HG03457 (cell line): ENCODE measurements around the gene WASHC2C.
"Not testable (repeated sequence)": the region's sequence is repeated elsewhere in the genome, so short reads cannot be mapped to it uniquely, and the experiment has no call there.

Source experiments
- ATAC-seq: cut with Tn5 transposase; IDR thresholded peaks from one replicate; pipeline ENCODE4 v1.9.1; 2021; ENCODE audit warnings: moderate number of reproducible peaks; ENCODE audit not compliant: unreplicated experiment

Gene WASHC2C

GRCh38 chr10:45757661-45758396 is 30.8 kb downstream of the WASHC2C start:
- ATAC-seq = not testable (repeated sequence)

DNA sequence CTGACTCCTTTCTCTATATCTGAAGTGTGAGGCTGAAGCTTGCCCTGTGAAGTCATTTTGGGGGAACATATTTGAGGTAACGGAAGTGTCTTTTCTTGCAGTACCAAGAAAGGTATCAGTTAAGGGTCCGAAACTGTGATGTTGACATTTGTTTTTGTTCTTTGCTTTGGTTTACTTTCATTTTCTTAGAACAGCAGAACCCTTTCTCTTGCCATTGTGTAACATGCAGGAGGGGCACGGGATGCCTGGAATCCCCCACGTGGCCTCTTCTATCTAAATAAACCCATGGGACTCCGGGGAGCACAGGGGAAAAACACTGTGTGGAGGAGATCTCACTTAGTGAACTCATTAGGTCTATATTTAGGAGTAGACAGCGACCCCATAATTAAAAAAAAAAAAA is 34.6 kb downstream of the WASHC2C start:
- not testable (repeated sequence) for ATAC-seq

DNA sequence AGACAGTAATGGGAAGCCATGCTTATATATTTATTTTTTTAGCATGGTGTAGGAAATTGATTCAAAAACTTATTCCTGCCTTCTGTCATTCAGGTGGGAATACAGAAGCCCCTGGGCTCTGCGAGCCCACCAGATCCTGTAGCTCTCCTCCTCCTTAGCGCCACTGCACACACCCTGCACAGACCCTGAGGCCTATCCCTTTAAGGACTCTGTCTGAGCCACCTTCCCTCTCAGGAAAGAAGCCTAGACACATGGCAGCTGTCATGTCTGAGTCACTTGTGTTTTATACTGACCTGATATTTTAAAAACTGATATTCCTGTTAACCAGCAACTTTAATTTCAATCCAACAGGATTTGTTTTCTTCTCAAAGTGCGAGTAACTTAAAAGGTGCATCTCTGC is 36.0 kb downstream of the WASHC2C start:
- ATAC-seq = not testable (repeated sequence)

DNA sequence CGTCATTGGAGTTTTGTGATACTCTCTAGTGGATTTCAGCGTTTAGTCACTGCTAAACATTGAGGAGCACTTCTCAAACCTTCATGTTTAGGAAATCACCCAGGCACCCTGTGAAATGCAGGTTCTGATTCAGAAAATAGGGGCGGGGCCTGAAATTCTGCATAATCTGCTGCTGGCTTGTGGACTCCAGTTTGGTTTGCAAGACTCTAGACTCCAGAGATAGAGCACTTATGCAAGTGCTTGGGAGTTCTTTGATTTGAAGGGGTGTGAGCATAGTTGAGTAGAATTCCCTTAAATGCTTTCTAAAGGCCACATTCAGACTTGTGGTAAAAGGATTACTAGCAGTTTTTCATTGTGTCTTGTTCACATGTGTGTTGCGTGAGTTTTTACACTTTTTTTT is 41.3 kb downstream of the WASHC2C start:
- not testable (repeated sequence) for ATAC-seq

- not testable (repeated sequence) for ATAC-seq
Observed at GRCh38 chr10:45771757-45772461, 44.8 kb downstream of the WASHC2C start.

DNA sequence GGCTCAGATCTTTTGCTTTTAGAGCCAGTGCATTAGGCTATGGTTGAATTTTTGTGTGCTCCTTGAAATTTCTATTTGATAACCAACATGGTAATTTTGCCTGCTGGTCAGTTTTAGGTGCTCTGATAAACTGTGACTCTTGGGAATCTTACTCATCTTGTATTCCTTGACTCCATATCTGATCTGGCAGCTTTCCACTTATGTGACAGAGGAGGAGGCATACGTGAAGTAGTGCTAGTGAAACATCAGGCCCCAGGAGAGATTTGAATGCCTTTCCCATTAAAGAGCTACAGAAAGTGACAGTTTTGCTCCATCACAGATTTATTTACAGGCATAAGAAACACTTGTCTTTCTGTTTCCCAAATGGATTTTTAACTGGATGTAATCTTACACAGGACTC is 59.2 kb downstream of the WASHC2C start:
- not testable (repeated sequence) for ATAC-seq

DNA sequence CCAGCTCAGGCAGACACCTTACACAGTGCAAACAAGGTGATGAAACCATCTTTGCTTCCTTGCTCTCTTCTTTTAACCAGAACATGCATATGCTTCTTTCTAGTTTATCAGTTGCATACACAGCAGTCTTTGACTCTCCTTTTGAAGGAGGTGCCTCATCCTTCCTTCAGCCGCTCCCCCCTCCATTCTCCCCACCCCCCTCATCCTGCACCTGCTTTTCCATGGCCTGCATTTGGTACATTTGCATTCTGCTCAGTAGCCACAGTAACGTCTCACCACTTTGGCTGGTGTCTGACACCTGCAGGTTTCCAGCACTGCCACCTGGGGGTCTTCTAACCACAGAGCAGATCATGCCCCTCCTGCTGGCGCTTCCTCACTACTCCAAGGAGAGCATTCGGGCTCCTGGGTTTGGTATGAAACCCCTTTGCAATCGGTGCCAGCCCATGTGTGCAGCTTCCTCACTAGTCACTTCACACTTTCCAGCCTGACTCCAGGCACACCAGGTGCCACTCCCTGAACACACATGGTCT is 60.2 kb downstream of the WASHC2C start:
- ATAC-seq = not testable (repeated sequence)

- ATAC-seq = not testable (repeated sequence)
Observed at GRCh38 chr10:45789991-45790390, 62.9 kb downstream of the WASHC2C start.

GRCh38 chr10:45790694-45791426 is 63.8 kb downstream of the WASHC2C start:
- not testable (repeated sequence) for ATAC-seq

- not testable (repeated sequence) for ATAC-seq
Observed at GRCh38 chr10:45794761-45795160, 67.7 kb downstream of the WASHC2C start.

GRCh38 chr10:45803060-45804010 is 76.3 kb downstream of the WASHC2C start:
- not testable (repeated sequence) for ATAC-seq

- ATAC-seq = not testable (repeated sequence)
Observed at GRCh38 chr10:45804996-45805395, 77.9 kb downstream of the WASHC2C start.

GRCh38 chr10:45809837-45810236 is 82.8 kb downstream of the WASHC2C start:
- no peak for ATAC-seq

GRCh38 chr10:45811075-45811474 is 84.0 kb downstream of the WASHC2C start:
- ATAC-seq = no peak

GRCh38 chr10:45812959-45813358 is 85.9 kb downstream of the WASHC2C start:
- not testable (repeated sequence) for ATAC-seq

- ATAC-seq = not testable (repeated sequence)
Observed at GRCh38 chr10:45814146-45814545, 87.1 kb downstream of the WASHC2C start.

DNA sequence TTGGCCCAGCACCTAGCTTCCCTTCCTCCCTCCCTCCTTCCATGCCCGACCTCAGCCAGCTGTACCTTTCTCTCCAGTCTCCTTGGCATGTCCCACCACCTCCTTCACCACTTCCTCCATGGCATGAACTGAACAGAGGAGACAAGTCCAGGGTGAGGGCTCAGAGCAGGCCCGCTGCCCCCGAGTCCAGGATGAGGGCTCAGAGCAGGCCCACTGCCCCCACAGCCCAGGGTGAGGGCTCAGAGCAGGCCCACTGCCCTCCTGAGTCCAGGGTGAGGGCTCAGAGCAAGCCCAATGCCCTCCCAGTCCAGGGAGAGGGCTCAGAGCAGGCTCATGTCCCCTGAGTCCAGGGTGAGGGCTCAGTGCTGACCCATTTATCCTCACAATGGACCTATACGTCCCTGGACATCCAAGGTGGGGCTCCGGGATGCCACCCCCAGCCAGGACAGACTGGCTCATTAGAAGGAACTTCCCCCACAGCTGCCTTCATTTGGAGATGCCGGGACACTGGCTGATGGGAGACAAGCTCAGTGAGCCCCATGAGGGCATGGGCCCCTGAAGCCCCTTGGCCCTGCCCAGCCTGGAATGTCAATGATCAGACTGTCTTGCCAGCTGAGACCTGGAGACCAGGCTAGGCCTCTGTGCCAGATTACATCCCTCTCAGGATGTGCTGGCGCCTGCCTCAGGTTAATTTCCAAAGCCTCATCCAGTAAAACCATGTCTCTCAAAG is 90.2 kb downstream of the WASHC2C start:
- ATAC-seq = no peak

GRCh38 chr10:45817912-45818311 is 90.8 kb downstream of the WASHC2C start:
- ATAC-seq = no peak

DNA sequence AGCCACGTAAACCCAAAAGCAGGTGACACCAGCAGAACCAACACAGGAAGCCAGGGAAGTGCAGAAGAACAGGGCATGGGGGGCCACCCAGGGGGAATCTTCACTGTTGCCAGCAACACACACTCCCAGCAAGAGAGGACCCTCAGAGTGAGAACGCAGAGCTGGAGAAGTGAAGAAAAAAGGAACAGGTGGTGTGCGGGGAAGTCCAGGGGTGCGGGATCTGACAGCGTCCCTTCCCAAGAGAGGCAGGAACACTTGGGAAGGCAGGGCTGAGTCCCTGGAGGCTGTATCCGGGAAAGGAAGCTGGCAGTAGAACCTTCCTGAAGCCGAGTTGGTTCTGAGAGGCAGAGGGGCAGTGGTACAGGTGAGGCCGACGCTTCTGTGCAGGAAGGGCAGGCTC is 92.5 kb downstream of the WASHC2C start:
- ATAC-seq = no peak
